NB4 (cell line): ENCODE data around the gene SYNJ1.

Source experiments
- CTCF ChIP-seq: IDR thresholded peaks from one replicate; pipeline ENCODE4 v1.5.1; 2012; ENCODE audit warnings: low read depth, low read length
- MYC ChIP-seq: IDR thresholded peaks from 2 replicates; pipeline ENCODE4 v1.6.1; 2011; ENCODE audit warnings: low read depth, low read length

DNA sequence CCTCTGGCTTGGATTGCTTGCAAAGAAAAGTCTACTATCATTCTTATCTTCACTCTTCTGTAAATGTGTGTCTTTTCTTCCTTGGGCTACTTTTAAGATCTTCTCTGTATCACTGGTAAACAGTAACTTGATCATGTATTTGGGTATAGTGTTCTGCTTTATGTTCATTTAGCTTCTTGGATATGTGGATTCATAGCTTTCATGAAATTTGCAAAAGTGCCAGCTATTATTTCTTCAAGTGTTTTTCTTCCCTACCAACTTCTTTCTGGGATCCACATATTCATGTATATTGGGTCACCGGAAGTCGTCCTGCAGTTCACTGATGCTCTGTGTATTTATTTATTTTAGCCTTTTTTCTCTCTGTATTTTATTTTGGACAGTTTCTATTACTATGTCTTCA, 11.3 kb downstream of the SYNJ1 start:
- no peak for TF ChIP-seq CTCF
- TF ChIP-seq MYC = no peak
